Endothelial cell of umbilical vein (primary cell): ENCODE data around the gene PFKFB1. TPM values are rescaled to one million over a fixed set of nuclear protein-coding genes. Genes with fewer than 3 reads are reported as not detected.

ENCODE experiments used
- BruUV-seq: library from RNA; stranded (reverse); fragments of 400-500 nt; replicated peaks from 2 replicates; lab custom pipeline; 2021; lab: Mats Ljungman, UMichigan
- CTCF ChIA-PET: fragments of 300-600, 350-600 bp; sonication (Branson Sonifier 250); formaldehyde crosslinking; loops from one replicate; lab custom pipeline; 2021; ENCODE audit warnings: antibody characterized with exemption, inconsistent platforms; lab: Charles Lee
- POLR2A ChIA-PET: fragments of 300-600, 350-600 bp; sonication (Branson Sonifier 250); formaldehyde crosslinking; loops from one replicate; lab custom pipeline; 2021; ENCODE audit warnings: antibody characterized with exemption, inconsistent platforms; lab: Charles Lee
- DNase-seq: peaks from one replicate; pipeline ENCODE4 v3.0.0-alpha.2; 2011; ENCODE audit warnings: low read depth, low spot score
- FAIRE-seq: peaks from 2 replicates; lab custom pipeline; 2011; peaks lifted over from hg19 to GRCh38; lab: Jason Lieb, UNC
- H2AFZ ChIP-seq: 2 replicates; pipeline ENCODE4 v1.6.0; 2012; ENCODE audit warnings: low read depth, low read length, control low read depth, inconsistent platforms
- H3K27ac ChIP-seq: 2 replicates; pipeline ENCODE4 v1.5.1; 2011; ENCODE audit warnings: low read depth, mild to moderate bottlenecking, control low read depth, low read length, moderate library complexity; ENCODE audit not compliant: insufficient read depth
- H3K27me3 ChIP-seq, 2 experiments: 2 replicates each; pipeline versions ENCODE4 v1.6.0 to v1.6.1; 2011; ENCODE audit warnings: low read length in 2 of 2, mixed read lengths in 1 of 2; ENCODE audit not compliant: control insufficient read depth in 2 of 2, insufficient read depth in 2 of 2
- H3K36me3 ChIP-seq, 2 experiments: 2 replicates in 1 of 2; 3 replicates in 1 of 2; pipeline ENCODE4 v1.5.1; 2011; ENCODE audit warnings: low read length in 2 of 2, mild to moderate bottlenecking in 1 of 2, moderate library complexity in 1 of 2; ENCODE audit not compliant: control insufficient read depth in 2 of 2, insufficient read depth in 2 of 2; ENCODE audit errors: extremely low read depth in 1 of 2
- H3K4me1 ChIP-seq: 3 replicates; pipeline ENCODE4 v1.5.1; 2011; ENCODE audit warnings: mild to moderate bottlenecking, low read length; ENCODE audit not compliant: control insufficient read depth, insufficient read depth; ENCODE audit errors: extremely low read depth
- H3K4me2 ChIP-seq: 2 replicates; pipeline ENCODE4 v1.6.1; 2011; ENCODE audit warnings: low read length, control low read depth, mixed read lengths; ENCODE audit not compliant: insufficient read depth
- H3K4me3 ChIP-seq, 3 experiments: fragments of 200-600 bp in 1 of 3; sonication (generic), shearing (Covaris generic) in 1 of 3; replicated peaks in 1 of 3; 2 replicates each; pipeline ENCODE4 v1.5.1; 2011 to 2016; ENCODE audit warnings: control low read depth in 3 of 3, low read length in 3 of 3, mild to moderate bottlenecking in 2 of 3, inconsistent platforms in 1 of 3, low read depth in 1 of 3, moderate library complexity in 1 of 3; ENCODE audit not compliant: insufficient read depth in 1 of 3
- H3K79me2 ChIP-seq: 2 replicates; pipeline ENCODE4 v1.6.0; 2012; ENCODE audit warnings: low read length, inconsistent platforms; ENCODE audit not compliant: control insufficient read depth, insufficient read depth
- H3K9ac ChIP-seq: replicated peaks from 2 replicates; pipeline ENCODE3; 2011; ENCODE audit warnings: low read length, control low read depth; ENCODE audit not compliant: insufficient read depth; ENCODE audit errors: extremely low read depth
- H3K9me1 ChIP-seq: replicated peaks from 3 replicates; pipeline ENCODE4 v1.6.0; 2011; ENCODE audit warnings: mild to moderate bottlenecking, low read length; ENCODE audit not compliant: control insufficient read depth, insufficient read depth; ENCODE audit errors: extremely low read depth
- H3K9me3 ChIP-seq: replicated peaks from 2 replicates; pipeline ENCODE4 v1.5.1; 2012; ENCODE audit warnings: low read length, inconsistent platforms; ENCODE audit not compliant: control insufficient read depth, insufficient read depth
- H4K20me1 ChIP-seq: replicated peaks from 2 replicates; pipeline ENCODE3; 2011; ENCODE audit warnings: mild to moderate bottlenecking, low read length; ENCODE audit not compliant: control insufficient read depth, insufficient read depth; ENCODE audit errors: extremely low read depth
- EZH2 ChIP-seq: IDR thresholded peaks from 2 replicates; pipeline ENCODE4 v1.6.1; 2012; ENCODE audit warnings: borderline replicate concordance, low read depth, mild to moderate bottlenecking, moderate library complexity, low read length, inconsistent platforms; ENCODE audit not compliant: severe bottlenecking
- FOS ChIP-seq: IDR thresholded peaks from 2 replicates; pipeline ENCODE4 v1.6.1; 2011; ENCODE audit warnings: mild to moderate bottlenecking, low read length, moderate library complexity, borderline replicate concordance; ENCODE audit not compliant: insufficient read depth
- GATA2 ChIP-seq: IDR thresholded peaks from 2 replicates; pipeline ENCODE4 v1.7.0; 2011; ENCODE audit warnings: low read depth, mild to moderate bottlenecking, moderate library complexity, mixed read lengths, low read length; ENCODE audit not compliant: insufficient read length, insufficient read depth
- JUN ChIP-seq: IDR thresholded peaks from 2 replicates; pipeline ENCODE4 v1.6.1; 2011; ENCODE audit warnings: borderline replicate concordance, low read depth; ENCODE audit not compliant: insufficient read length, insufficient read depth
- MYC ChIP-seq: IDR thresholded peaks from one replicate; pipeline ENCODE4 v1.6.1; 2011; ENCODE audit warnings: mild to moderate bottlenecking, low read depth, low read length
- POLR2AphosphoS5 ChIP-seq: IDR thresholded peaks from 2 replicates; pipeline ENCODE4 v1.6.1; 2012; ENCODE audit warnings: low read depth, mild to moderate bottlenecking, control low read depth, low read length, moderate library complexity; ENCODE audit not compliant: insufficient read depth
- dilution Hi-C: fragments of 300-500 bp; cut with MboI; formaldehyde crosslinking; loops from one replicate; pipeline ENCODE4 v1.15.0; 2019; ENCODE audit warnings: low sequenced_read_pairs; ENCODE audit not compliant: extremely low pct_ligation_motif_present
- intact Hi-C: fragments of 100-400 bp; cut with micrococcal nuclease; formaldehyde crosslinking; loops from one replicate; pipeline ENCODE4 v1.10.0; 2022
- polyA plus RNA-seq, 4 experiments: library from polyadenylated mRNA; depleted of rRNA in 3 of 4; stranded (reverse) in 3 of 4; unstranded in 1 of 4; fragments of >200 nt; gene quantifications; 2 replicates each; pipeline versions ENCODE4 v1.2.1 to v1.2.3, GENCODE V29; 2011 to 2012; ENCODE audit warnings: missing spikeins in 1 of 4
- total RNA-seq: library from RNA; stranded (reverse); gene quantifications from 2 replicates; pipeline ENCODE4 v1.2.3, GENCODE V29; 2021
- TF ChIP-seq, protein P1 (sequence below): IDR thresholded peaks from 2 replicates; pipeline ENCODE4 v1.6.1; 2011; ENCODE audit not compliant: insufficient read depth, insufficient read length

The PFKFB1 gene
- total and polyA plus RNA-seq, 2 donors (not counting 3 experiments of a cell fraction or from before 2014, with no cell fraction given), result 0.18 to 0.20 TPM

DNA sequence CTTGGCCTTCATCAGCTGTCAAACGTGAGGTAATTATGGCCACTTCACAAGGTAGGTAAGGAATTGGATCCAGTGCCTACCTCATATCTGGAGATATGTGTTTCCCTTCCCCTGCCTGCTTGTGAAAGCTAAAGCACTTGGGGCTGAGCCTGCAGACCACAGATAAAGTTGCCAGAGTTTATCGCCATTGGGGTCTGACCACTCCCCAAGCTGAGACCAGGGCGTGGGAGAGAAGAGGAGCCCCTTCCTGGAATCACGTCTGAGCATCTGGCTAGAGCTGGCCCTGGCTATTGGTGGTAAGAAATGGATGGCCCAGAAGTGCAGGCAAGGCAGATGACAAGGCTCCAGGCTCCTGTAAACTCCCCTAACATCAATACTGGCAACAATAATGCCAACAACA lies 34.1 kb upstream of the PFKFB1 start:
- CTCF ChIA-PET, result no interaction called here
- no peak for FAIRE-seq
- POLR2A ChIA-PET, result no interaction called here
- no peak for DNase-seq
- Histone ChIP-seq H3K4me1 (no peaks in the 10 kb centered on the region), H3K9me3 (no peaks in the 10 kb centered on the region), H3K4me2 (no peak overlapping the region), H3K27ac (no peak overlapping the region), H3K4me3 (no peak overlapping the region), H3K27me3 (peaks cover 0 to 2% of the 10 kb centered on the region in 2 experiments), H4K20me1 (no peaks in the 10 kb centered on the region), H3K9me1 (no peaks in the 10 kb centered on the region), H3K79me2 (no peaks in the 10 kb centered on the region), H2AFZ (no peak overlapping the region), H3K9ac (no peak overlapping the region), H3K36me3 (no peaks in the 10 kb centered on the region)
- no TSS peak for BruUV-seq
- dilution Hi-C loops (no loop called here), intact Hi-C loops (no loop called here)
- TF ChIP-seq JUN, result no peak
- TF ChIP-seq, protein P1, sequence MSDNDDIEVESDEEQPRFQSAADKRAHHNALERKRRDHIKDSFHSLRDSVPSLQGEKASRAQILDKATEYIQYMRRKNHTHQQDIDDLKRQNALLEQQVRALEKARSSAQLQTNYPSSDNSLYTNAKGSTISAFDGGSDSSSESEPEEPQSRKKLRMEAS, result no peak
- TF ChIP-seq POLR2AphosphoS5, result no peak

DNA sequence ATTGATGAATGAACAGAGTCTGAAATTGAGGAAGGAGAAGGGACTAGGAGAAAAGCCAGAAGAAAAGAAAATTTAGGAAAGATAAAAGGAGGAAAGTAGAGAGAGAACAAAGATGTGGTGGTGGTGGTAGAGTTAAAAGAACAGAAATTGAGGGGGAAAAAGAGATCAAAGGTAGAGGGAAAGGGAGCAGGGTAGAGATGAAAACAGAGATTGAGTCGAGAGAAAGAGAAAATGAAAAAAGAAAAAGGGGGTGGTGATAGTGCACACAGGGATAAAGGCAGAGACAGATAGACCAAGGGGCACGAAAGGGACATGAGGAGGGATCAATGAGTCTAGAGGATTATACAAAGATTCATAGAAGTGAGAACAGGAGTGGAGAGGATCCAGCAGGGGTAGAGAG lies 32.9 kb upstream of the PFKFB1 start:
- Histone ChIP-seq H3K27me3 (peaks cover 0 to 2% of the 10 kb centered on the region in 2 experiments), H3K4me3 (no peak overlapping the region), H4K20me1 (no peaks in the 10 kb centered on the region), H3K4me2 (no peak overlapping the region), H2AFZ (no peak overlapping the region), H3K9me1 (no peaks in the 10 kb centered on the region), H3K79me2 (no peaks in the 10 kb centered on the region), H3K27ac (no peak overlapping the region), H3K4me1 (no peaks in the 10 kb centered on the region), H3K9ac (no peak overlapping the region), H3K9me3 (no peaks in the 10 kb centered on the region), H3K36me3 (no peaks in the 10 kb centered on the region)
- no peak for DNase-seq
- no peak for TF ChIP-seq GATA2
- no peak for TF ChIP-seq FOS
- no peak for TF ChIP-seq MYC
- no peak for TF ChIP-seq EZH2
- no peak for TF ChIP-seq POLR2AphosphoS5
- intact Hi-C loops (no loop called here), dilution Hi-C loops (no loop called here)
- CTCF ChIA-PET, result no interaction called here
- no TSS peak for BruUV-seq
- no peak for FAIRE-seq
- POLR2A ChIA-PET, result no interaction called here
